HG02759 (cell line): ENCODE results near the gene YY1.

ENCODE experiments used
- ATAC-seq: cut with Tn5 transposase; IDR thresholded peaks from one replicate; pipeline ENCODE4 v1.9.1; 2021; ENCODE audit warnings: mild to moderate bottlenecking, moderate library complexity; ENCODE audit not compliant: unreplicated experiment

Gene YY1

GRCh38 chr14:100329233-100330006 lies 90.5 kb downstream of the YY1 start:
- no peak for ATAC-seq

- ATAC-seq, result no peak
Measured at GRCh38 chr14:100330007-100330344, 91.0 kb downstream of the YY1 start.

GRCh38 chr14:100330388-100330931 lies 91.5 kb downstream of the YY1 start:
- ATAC-seq, result no peak

GRCh38 chr14:100332071-100332639 lies 93.2 kb downstream of the YY1 start:
- no peak for ATAC-seq
